H1 (cell line): ENCODE measurements around the gene CBARP. TPM values are rescaled to one million over a fixed set of nuclear protein-coding genes. Genes with fewer than 3 reads are reported as not detected.

Experiments used
- ASH2L ChIP-seq: fragments of 200-600, 300-600 bp; sonication (generic); IDR thresholded peaks from one replicate; pipeline ENCODE4 v1.7.1; 2017; ENCODE audit warnings: low read length
- BRCA1 ChIP-seq: IDR thresholded peaks from 2 replicates; pipeline ENCODE4 v1.6.1; 2012; ENCODE audit warnings: low read depth, low read length, improper control_type of control experiment
- CEBPB ChIP-seq: IDR thresholded peaks from 2 replicates; pipeline ENCODE4 v1.6.1; 2012; ENCODE audit warnings: low read depth, low read length
- CHD7 ChIP-seq: fragments of 300-600 bp; sonication (generic); IDR thresholded peaks from 2 replicates; pipeline ENCODE4 v1.7.1; 2012; ENCODE audit warnings: low read length, moderate library complexity, mild to moderate bottlenecking, inconsistent platforms; ENCODE audit not compliant: insufficient replicate concordance
- CREB1 ChIP-seq: IDR thresholded peaks from 2 replicates; pipeline ENCODE4 v1.6.1; 2012; ENCODE audit warnings: inconsistent platforms
- EGR1 ChIP-seq: IDR thresholded peaks from 2 replicates; pipeline ENCODE4 v1.6.1; 2011; ENCODE audit warnings: low read depth, low read length, borderline replicate concordance
- JUND ChIP-seq: IDR thresholded peaks from 2 replicates; pipeline ENCODE4 v1.6.1; 2011; ENCODE audit warnings: mild to moderate bottlenecking, improper control_type of control experiment, low read length
- KDM1A ChIP-seq: fragments of 200-600, 300-600 bp; sonication (generic); IDR thresholded peaks from 2 replicates; pipeline ENCODE4 v1.7.1; 2016; ENCODE audit warnings: mild to moderate bottlenecking, low read length, borderline replicate concordance
- SP4 ChIP-seq: IDR thresholded peaks from 2 replicates; pipeline ENCODE4 v1.6.1; 2012; ENCODE audit warnings: low read length, inconsistent platforms
- SRF ChIP-seq: IDR thresholded peaks from 2 replicates; pipeline ENCODE4 v1.6.1; 2011; ENCODE audit warnings: mild to moderate bottlenecking, low read depth, low read length, moderate library complexity
- USF2 ChIP-seq: IDR thresholded peaks from 2 replicates; pipeline ENCODE4 v1.6.1; 2011; ENCODE audit warnings: low read length, improper control_type of control experiment
- YY1 ChIP-seq: IDR thresholded peaks from 2 replicates; pipeline ENCODE4 v1.6.1; 2011; ENCODE audit warnings: low read depth, mild to moderate bottlenecking, low read length
- polyA plus RNA-seq, 7 experiments: library from polyadenylated mRNA; depleted of rRNA in 3 of 7; stranded (reverse) in 5 of 7; unstranded in 2 of 7; fragments of >200 nt in 5 of 7; fragments of 200-250 nt in 2 of 7; gene quantifications; 1 replicate in 5 of 7; 2 replicates in 1 of 7; 4 replicates in 1 of 7; pipeline versions ENCODE4 v1.2.1 to v1.2.3, GENCODE V29; 2011 to 2013; ENCODE audit warnings: missing spikeins in 2 of 7, mixed read lengths in 2 of 7
- total RNA-seq: library from RNA; stranded (reverse); fragmentation: NEBNext Ultra II Directional; extraction: Animal tissue kit (Norgen Biotek cat#: 25700); gene quantifications from 2 replicates; pipeline ENCODE4 v1.2.1, GENCODE V29; 2021

CBARP gene
- total and polyA plus RNA-seq, 2 of the 8 experiments (the other 6 are each of a cell fraction or from before 2014, with no cell fraction given) = 4.9 to 14.7 TPM

GRCh38 chr19:1266916-1267476, 29.2 kb upstream of the CBARP start (continued):
- TF ChIP-seq YY1 (no peak), CEBPB (no peak), BRCA1 (no peak), KDM1A (peak; percentile 43; the same call in 1 of the 2 replicates), SP4 (no peak), JUND (peak; percentile 31; the same call in 1 of the 2 replicates), USF2 (no peak), CREB1 (peak; percentile 66), SRF (no peak), ASH2L (peak; percentile 47), CHD7 (no peak), EGR1 (0 out of 2 replicates have a peak, but pooled peaks have one; percentile 75)
